GM12878 (cell line): Measurements from ENCODE around the gene PRKN. TPM values are rescaled to one million over a fixed set of nuclear protein-coding genes. Genes with fewer than 3 reads are reported as not detected.

Experiments
- ATAC-seq: fragments of 200-7000 bp; cut with Tn5 transposase; 3 replicates; pipeline ENCODE4 v1.9.1; 2020; ENCODE audit warnings: mild to moderate bottlenecking, moderate library complexity
- BruUV-seq: library from RNA; stranded (reverse); fragments of 400-500 nt; replicated peaks from 2 replicates; lab custom pipeline; 2021; lab: Mats Ljungman, UMichigan
- CTCF ChIA-PET: fragments of 300-600 bp; sonication (Branson Sonifier 250); formaldehyde crosslinking; extraction: SDS; loops from one replicate; lab custom pipeline; 2021; ENCODE audit warnings: inconsistent platforms; lab: Yijun Ruan, JAX
- POLR2A ChIA-PET: fragments of 350-600 bp; formaldehyde crosslinking; extraction: SDS; loops from one replicate; lab custom pipeline; 2021; ENCODE audit warnings: inconsistent platforms; lab: Charles Lee
- RAD21 ChIA-PET: fragments of 300-600 bp; sonication (Branson Sonifier 250); formaldehyde crosslinking; loops from one replicate; lab custom pipeline; 2023; ENCODE audit warnings: antibody characterized with exemption; ENCODE audit not compliant: unreplicated experiment; lab: Charles Lee
- SMC1A ChIA-PET: fragments of 300-600 bp; sonication (Branson Sonifier 250); formaldehyde crosslinking; loops from one replicate; lab custom pipeline; 2023; ENCODE audit not compliant: unreplicated experiment, uncharacterized antibody; lab: Charles Lee
- DNase-seq: peaks from one replicate; pipeline ENCODE4 v3.0.0-alpha.2; 2011; ENCODE audit warnings: low read depth, low spot score
- FAIRE-seq: peaks from 3 replicates; lab custom pipeline; 2011; peaks lifted over from hg19 to GRCh38; lab: Jason Lieb, UNC
- H2AFZ ChIP-seq: 2 replicates; pipeline ENCODE4 v1.6.0; 2011; ENCODE audit warnings: low read depth, low read length, control low read depth; ENCODE audit not compliant: control insufficient read depth
- H3K27ac ChIP-seq: 2 replicates; pipeline ENCODE4 v1.5.1; 2011; ENCODE audit warnings: control low read depth; ENCODE audit not compliant: control insufficient read depth, insufficient read depth
- H3K27me3 ChIP-seq, 2 experiments: replicated peaks in 1 of 2; 2 replicates each; pipeline versions ENCODE4 v1.6.0 to v1.6.1; 2011; ENCODE audit warnings: low read length in 1 of 2; ENCODE audit not compliant: control insufficient read depth in 2 of 2, insufficient read depth in 2 of 2
- H3K36me3 ChIP-seq, 2 experiments: 2 replicates each; pipeline ENCODE4 v1.5.1; 2011; ENCODE audit warnings: low read length in 1 of 2; ENCODE audit not compliant: control insufficient read depth in 2 of 2, insufficient read depth in 2 of 2
- H3K4me1 ChIP-seq: 2 replicates; pipeline ENCODE4 v1.6.1; 2011; ENCODE audit warnings: mild to moderate bottlenecking, low read length, moderate library complexity, mixed read lengths; ENCODE audit not compliant: control insufficient read depth, insufficient read depth
- H3K4me2 ChIP-seq: 2 replicates; pipeline ENCODE4 v1.6.0; 2011; ENCODE audit warnings: control low read depth; ENCODE audit not compliant: control insufficient read depth, insufficient read depth
- H3K4me3 ChIP-seq: fragments of 200-600 bp; sonication (generic); 2 replicates; pipeline ENCODE4 v1.5.1; 2016
- H3K79me2 ChIP-seq: 2 replicates; pipeline ENCODE4 v1.6.0; 2011; ENCODE audit warnings: low read length; ENCODE audit not compliant: control insufficient read depth, insufficient read depth
- H3K9ac ChIP-seq: 2 replicates; pipeline ENCODE4 v1.8.0; 2011; ENCODE audit warnings: low read length, control low read depth, mixed read lengths; ENCODE audit not compliant: control insufficient read depth, insufficient read depth
- H3K9me3 ChIP-seq: replicated peaks from 3 replicates; pipeline ENCODE4 v1.5.1; 2011; ENCODE audit warnings: mild to moderate bottlenecking, low read length; ENCODE audit not compliant: control insufficient read depth, insufficient read depth
- H4K20me1 ChIP-seq: 2 replicates; pipeline ENCODE4 v1.6.0; 2011; ENCODE audit not compliant: control insufficient read depth, insufficient read depth
- ATF2 ChIP-seq: IDR thresholded peaks from 2 replicates; pipeline ENCODE4 v1.6.1; 2012; ENCODE audit warnings: low read length, inconsistent platforms
- CBFB ChIP-seq: IDR thresholded peaks from 2 replicates; pipeline ENCODE4 v1.6.1; 2016; ENCODE audit warnings: antibody characterized with exemption, low read depth
- IKZF2 ChIP-seq, 2 experiments: fragments of 450-650 bp; IDR thresholded peaks; 2 replicates each; pipeline ENCODE4 v1.6.1; 2017; ENCODE audit warnings: mild to moderate bottlenecking in 2 of 2, moderate library complexity in 2 of 2
- NR2F1 ChIP-seq: fragments of 450-650 bp; conservative IDR thresholded peaks from 2 replicates; pipeline ENCODE4 v1.6.1; 2017; ENCODE audit warnings: mild to moderate bottlenecking
- PRDM15 ChIP-seq: fragments of 450-650 bp; formaldehyde crosslinking; IDR thresholded peaks from 2 replicates; pipeline ENCODE4 v1.4.0; 2020; ENCODE audit warnings: mild to moderate bottlenecking, moderate library complexity
- SIN3A ChIP-seq: IDR thresholded peaks from 2 replicates; pipeline ENCODE4 v1.6.1; 2012; ENCODE audit warnings: low read depth, low read length, improper control_type of control experiment
- SRF ChIP-seq, 2 experiments: IDR thresholded peaks; 2 replicates each; pipeline ENCODE4 v1.6.1; 2011; ENCODE audit warnings: low read depth in 2 of 2, low read length in 2 of 2, mild to moderate bottlenecking in 1 of 2, moderate library complexity in 1 of 2
- SUZ12 ChIP-seq: fragments of 200-600 bp; sonication (generic); IDR thresholded peaks from one replicate; pipeline ENCODE4 v1.6.1; 2018; ENCODE audit warnings: antibody characterized with exemption, mild to moderate bottlenecking; ENCODE audit not compliant: unreplicated experiment
- WGBS: methylation state at CpG from one replicate; pipeline ENCODE4 v1.1.6; 2016; ENCODE audit warnings: low lambda C conversion rate; ENCODE audit not compliant: insufficient replicate concordance, insufficient coverage; ENCODE audit errors: missing lambda C conversion rate; 5-methylcytosine and 5-hydroxymethylcytosine counted together
- in situ Hi-C: fragments of 300-500 bp; cut with MboI; formaldehyde crosslinking; loops from 9 replicates; pipeline ENCODE4 v1.14.3; 2018; ENCODE audit warnings: mixed read lengths
- intact Hi-C: fragments of 100-400 bp; cut with micrococcal nuclease; formaldehyde crosslinking; loops from one replicate; pipeline ENCODE4 v1.14.2; 2022; ENCODE audit not compliant: unreplicated experiment
- polyA plus RNA-seq, 11 experiments: library from polyadenylated mRNA; depleted of rRNA in 4 of 11; unstranded in 6 of 11; stranded (reverse) in 5 of 11; fragments of >200 nt; fragmentation: Nextera tagmentation in 4 of 11; fragmentation: Illumina TruSeq in 1 of 11; extraction: Ambion mirVana in 4 of 11; extraction: Trizol in 1 of 11; gene quantifications; 1 replicate in 1 of 11; 2 replicates in 10 of 11; pipeline versions ENCODE4 v1.2.1 to v1.2.3, GENCODE V29; 2011 to 2016; ENCODE audit warnings: inconsistent platforms in 2 of 11, missing spikeins in 2 of 11, low read depth in 1 of 11
- total RNA-seq, 4 experiments: library from RNA; depleted of rRNA in 3 of 4; stranded (reverse); fragments of >200 nt in 3 of 4; fragmentation: Illumina TruSeq in 1 of 4; extraction: Trizol in 1 of 4; gene quantifications; 2 replicates each; pipeline versions ENCODE4 v1.2.1 to v1.2.3, GENCODE V29; 2013 to 2021

Gene PRKN
- total and polyA plus RNA-seq, 10 of the 15 experiments (the other 5 are each of a cell fraction or from before 2014, with no cell fraction given) = 0.06 to 0.09 TPM; not detected in 8

GRCh38 chr6:161624111-161624510 is 1103.5 kb downstream of the PRKN start (continued):
- TF ChIP-seq PRDM15 (CRISPR knock-in tag) (no peak), IKZF2 (IDR thresholded peaks at IDR 0.05) (no peak), ATF2 (no peak)

DNA sequence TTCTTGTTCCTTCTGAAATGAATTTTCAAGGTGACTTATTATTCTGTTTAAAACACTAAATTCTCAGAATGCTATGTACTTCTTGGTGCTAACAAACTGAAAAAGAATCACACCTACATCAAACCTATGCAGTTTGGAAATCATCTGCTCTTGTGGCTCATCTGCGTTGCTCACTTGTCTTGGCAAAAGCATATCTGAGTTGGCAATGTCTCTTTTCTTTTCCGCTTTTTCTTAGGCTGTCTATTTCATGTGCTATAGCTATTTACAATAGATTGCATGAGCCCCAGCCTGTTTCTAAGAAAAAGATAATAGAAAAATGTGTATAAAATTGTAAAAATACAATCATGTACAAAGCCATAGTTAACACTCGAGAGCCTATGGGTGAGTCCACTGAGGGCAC is 1104.8 kb downstream of the PRKN start:
- H3K4me2 ChIP-seq = no peak overlapping the region
- POLR2A ChIA-PET = no interaction called here
- H3K4me3 ChIP-seq = no peak overlapping the region
- DNase-seq = no peak
- no peak for ATAC-seq
- H3K79me2 ChIP-seq = no peaks in the 10 kb centered on the region
- no peak overlapping the region for H2AFZ ChIP-seq
- H3K27me3 ChIP-seq = no peaks in the 10 kb centered on the region
- H4K20me1 ChIP-seq = no peaks in the 10 kb centered on the region
- WGBS = 7% methylated on average over 3 of the region's 3 CpGs
- SMC1A ChIA-PET = no interaction called here
- H3K9me3 ChIP-seq = no peaks in the 10 kb centered on the region
- CTCF ChIA-PET = no interaction called here
- H3K36me3 ChIP-seq = no peaks in the 10 kb centered on the region
- H3K27ac ChIP-seq = no peak overlapping the region
- in situ Hi-C loops (no loop called here), intact Hi-C loops (no loop called here)
- BruUV-seq = no TSS peak
- H3K4me1 ChIP-seq = no peaks in the 10 kb centered on the region
- no peak for TF ChIP-seq SUZ12
- no peak for TF ChIP-seq NR2F1
- no peak for TF ChIP-seq SRF (IDR thresholded peaks at IDR 0.05; ENCODE audit: low read depth in 2 of 2, low read length in 2 of 2)
- TF ChIP-seq ATF2 = no peak
- TF ChIP-seq SIN3A = no peak
- TF ChIP-seq CBFB = no peak
- H3K9ac ChIP-seq = no peak overlapping the region
- RAD21 ChIA-PET = no interaction called here
- FAIRE-seq = no peak
